Gastroesophageal sphincter (tissue), 4 donors: ENCODE results near the gene EFNA4. TPM values are rescaled to one million over a fixed set of nuclear protein-coding genes. Genes with fewer than 3 reads are reported as not detected.
A peak's percentile ranks its signal among the peaks of the same experiment; 100 is the strongest.

ENCODE experiments used
- ATAC-seq: fragments of 150-250 bp; one replicate; pipeline ENCODE4 v1.9.1; 2016; ENCODE audit warnings: mild to moderate bottlenecking, moderate library complexity
- H3K27ac ChIP-seq, 4 donors: fragments of 200-600 bp; sonication (generic) in 3 of 4; 1 replicate in 3 of 4; 2 replicates in 1 of 4; pipeline ENCODE4 v1.5.1; 2016 to 2019
- H3K27me3 ChIP-seq: fragments of 200-600 bp; sonication (generic); one replicate; pipeline ENCODE4 v1.5.1; 2019
- H3K36me3 ChIP-seq, 2 donors: fragments of 200-600 bp; sonication (generic); one replicate each; pipeline ENCODE4 v1.5.1; 2019; ENCODE audit warnings: control low read depth in 1 of 2
- H3K4me1 ChIP-seq, 3 donors: fragments of 200-600 bp; sonication (generic); 1 replicate in 2 of 3; 2 replicates in 1 of 3; pipeline ENCODE4 v1.5.1; 2016 to 2019; ENCODE audit warnings: control low read depth in 2 of 3
- H3K4me3 ChIP-seq, 2 donors: fragments of 200-600 bp; sonication (generic); one replicate each; pipeline ENCODE4 v1.5.1; 2019; ENCODE audit warnings: mild to moderate bottlenecking in 1 of 2, moderate library complexity in 1 of 2
- H3K9me3 ChIP-seq, 3 donors: fragments of 200-600 bp; sonication (generic); one replicate each; pipeline ENCODE4 v1.5.1; 2017 to 2019; ENCODE audit warnings: control low read depth in 2 of 3
- CTCF ChIP-seq, 4 experiments: fragments of 200-600 bp in 2 of 4; fragments of 450-650 bp in 2 of 4; sonication (generic) in 1 of 4; IDR thresholded peaks; one replicate each; pipeline ENCODE4 v1.5.1; 2017 to 2019; ENCODE audit warnings: antibody characterized with exemption in 4 of 4, mild to moderate bottlenecking in 2 of 4, moderate library complexity in 2 of 4
- EP300 ChIP-seq: sonication (generic); formaldehyde crosslinking; IDR thresholded peaks from one replicate; pipeline ENCODE4 v1.6.1; 2017; ENCODE audit warnings: antibody characterized with exemption, mild to moderate bottlenecking
- POLR2A ChIP-seq, 2 donors: fragments of 450-650 bp; IDR thresholded peaks; one replicate each; pipeline ENCODE4 v1.6.1; 2017; ENCODE audit warnings: antibody characterized with exemption in 2 of 2, mild to moderate bottlenecking in 2 of 2, moderate library complexity in 1 of 2
- POLR2AphosphoS5 ChIP-seq: sonication (generic); formaldehyde crosslinking; IDR thresholded peaks from one replicate; pipeline ENCODE4 v1.6.1; 2017; ENCODE audit warnings: antibody characterized with exemption
- WGBS, 2 donors: methylation state at CpG; one replicate each; pipeline ENCODE4 v1.1.5; 2018; ENCODE audit warnings: low coverage in 1 of 2; 5-methylcytosine and 5-hydroxymethylcytosine counted together
- total RNA-seq, 4 donors: library from RNA; depleted of rRNA; stranded (reverse); fragments of >200 nt; gene quantifications; one replicate each; pipeline ENCODE4 v1.1.0, GENCODE V29; 2016

Gene EFNA4
- total RNA-seq, 4 donors from 2014 or later, result 0.81 to 5.8 (median 2.3) TPM

GRCh38 chr1:155086128-155086741 is 22.7 kb downstream of the EFNA4 start:
- peaks cover 2 to 52% (median 33%) of the 10 kb centered on the region in 3 donors for H3K4me1 ChIP-seq
- no peaks in the 10 kb centered on the region for H3K36me3 ChIP-seq
- peaks cover 33% of the 10 kb centered on the region for H3K27me3 ChIP-seq
- H3K4me3 ChIP-seq, result peak overlapping the region in 1 of 2 donors; percentile 68
- no peak for TF ChIP-seq EP300
- TF ChIP-seq POLR2AphosphoS5, result no peak
- no peak for TF ChIP-seq POLR2A (IDR thresholded peaks at IDR 0.05)
- TF ChIP-seq CTCF (IDR thresholded peaks at IDR 0.05), result peak; percentile 93 to 100 (median 98)
- no peaks in the 10 kb centered on the region for H3K9me3 ChIP-seq
- WGBS, 2 donors, result 8 to 50% methylated on average over 2 to 5 of the region's 24 CpGs
- peak overlapping the region in 3 of 4 donors; percentile 90 to 91 (median 91) for H3K27ac ChIP-seq
- no peak for ATAC-seq

- TF ChIP-seq POLR2A (IDR thresholded peaks at IDR 0.05), result no peak
- TF ChIP-seq CTCF (IDR thresholded peaks at IDR 0.05), result no peak
- no peak for TF ChIP-seq EP300
- TF ChIP-seq POLR2AphosphoS5, result no peak
- ATAC-seq, result no peak
- H3K4me1 ChIP-seq, result peaks cover under 1 to 52% (median 31%) of the 10 kb centered on the region in 3 donors
Measured at GRCh38 chr1:155086856-155087535, 23.5 kb downstream of the EFNA4 start.

GRCh38 chr1:155091071-155092051 is 27.8 kb downstream of the EFNA4 start:
- Histone ChIP-seq H3K27ac (peak overlapping the region in 1 of 4 donors; percentile 9), H3K4me3 (no peak overlapping the region), H3K27me3 (no peaks in the 10 kb centered on the region), H3K9me3 (no peaks in the 10 kb centered on the region), H3K36me3 (no peaks in the 10 kb centered on the region), H3K4me1 (peaks cover 0 to 41% (median 21%) of the 10 kb centered on the region in 3 donors)
- peak; percentile 65 for ATAC-seq
- no peak for TF ChIP-seq POLR2AphosphoS5
- TF ChIP-seq POLR2A (IDR thresholded peaks at IDR 0.05), result no peak
- no peak for TF ChIP-seq EP300
- TF ChIP-seq CTCF (IDR thresholded peaks at IDR 0.05), result peak; percentile 97 to 99 (median 98)
- 15 to 30% methylated on average over 4 to 6 of the region's 29 CpGs for WGBS, 2 donors

More at GRCh38 chr1:155086856-155087535, 23.5 kb downstream of the EFNA4 start:
- 52 to 68% methylated on average over 2 to 6 of the region's 8 CpGs for WGBS, 2 donors
- H3K36me3 ChIP-seq, result no peaks in the 10 kb centered on the region
- peaks cover 25% of the 10 kb centered on the region for H3K27me3 ChIP-seq
- H3K27ac ChIP-seq, result peak overlapping the region in 2 of 4 donors; percentile 7 to 91
- H3K9me3 ChIP-seq, result no peaks in the 10 kb centered on the region
- H3K4me3 ChIP-seq, result no peak overlapping the region

GRCh38 chr1:155092131-155092530 is 28.6 kb downstream of the EFNA4 start:
- peaks cover 0 to 33% (median 19%) of the 10 kb centered on the region in 3 donors for H3K4me1 ChIP-seq
- H3K9me3 ChIP-seq, result no peaks in the 10 kb centered on the region
- WGBS, 2 donors, result 79 to 91% methylated on average over 4 to 5 of the region's 6 CpGs
- TF ChIP-seq CTCF (IDR thresholded peaks at IDR 0.05) (no peak), POLR2AphosphoS5 (no peak), POLR2A (IDR thresholded peaks at IDR 0.05) (no peak), EP300 (no peak)
- H3K36me3 ChIP-seq, result no peaks in the 10 kb centered on the region
- H3K4me3 ChIP-seq, result no peak overlapping the region
- no peak for ATAC-seq
- peak overlapping the region in 1 of 4 donors; percentile 9 for H3K27ac ChIP-seq
- H3K27me3 ChIP-seq, result no peaks in the 10 kb centered on the region
